HL-60 (cell line): ENCODE results near the gene AGAP3.

Experiments used
- DNase-seq, 2 experiments: peaks; one replicate each; pipeline ENCODE4 v3.0.0-alpha.2; 2010 to 2020; ENCODE audit warnings: low read depth in 1 of 2, low spot score in 1 of 2
- H3K27ac ChIP-seq: fragments of 250-450 bp; sonication (Bioruptor Pico); replicated peaks from 2 replicates; pipeline ENCODE4 v1.5.1; 2020; ENCODE audit warnings: mild to moderate bottlenecking, moderate library complexity
- H3K27me3 ChIP-seq: fragments of 250-450 bp; sonication (Bioruptor Pico); 2 replicates; pipeline ENCODE4 v1.5.1; 2021; ENCODE audit warnings: mild to moderate bottlenecking, moderate library complexity; ENCODE audit not compliant: insufficient read depth, poor library complexity, severe bottlenecking
- H3K4me3 ChIP-seq: replicated peaks from 2 replicates; pipeline ENCODE4 v1.5.1; 2011; ENCODE audit warnings: mild to moderate bottlenecking, control low read depth, low read length; ENCODE audit not compliant: insufficient read depth
- CTCF ChIP-seq: IDR thresholded peaks from one replicate; pipeline ENCODE4 v1.5.1; 2011; ENCODE audit warnings: low read length, control low read depth, inconsistent platforms; ENCODE audit not compliant: insufficient read depth
- GABPA ChIP-seq: IDR thresholded peaks from 2 replicates; pipeline ENCODE4 v1.6.1; 2012; ENCODE audit warnings: low read depth
- POLR2AphosphoS5 ChIP-seq: IDR thresholded peaks from 2 replicates; pipeline ENCODE4 v1.6.1; 2012; ENCODE audit warnings: low read depth
- SPI1 ChIP-seq: IDR thresholded peaks from 2 replicates; pipeline ENCODE4 v1.6.1; 2012; ENCODE audit warnings: low read depth, mild to moderate bottlenecking, borderline replicate concordance
- TF ChIP-seq, protein P1 (sequence below): IDR thresholded peaks from 2 replicates; pipeline ENCODE4 v1.6.1; 2012; ENCODE audit warnings: low read depth; ENCODE audit not compliant: insufficient replicate concordance

AGAP3 gene

DNA sequence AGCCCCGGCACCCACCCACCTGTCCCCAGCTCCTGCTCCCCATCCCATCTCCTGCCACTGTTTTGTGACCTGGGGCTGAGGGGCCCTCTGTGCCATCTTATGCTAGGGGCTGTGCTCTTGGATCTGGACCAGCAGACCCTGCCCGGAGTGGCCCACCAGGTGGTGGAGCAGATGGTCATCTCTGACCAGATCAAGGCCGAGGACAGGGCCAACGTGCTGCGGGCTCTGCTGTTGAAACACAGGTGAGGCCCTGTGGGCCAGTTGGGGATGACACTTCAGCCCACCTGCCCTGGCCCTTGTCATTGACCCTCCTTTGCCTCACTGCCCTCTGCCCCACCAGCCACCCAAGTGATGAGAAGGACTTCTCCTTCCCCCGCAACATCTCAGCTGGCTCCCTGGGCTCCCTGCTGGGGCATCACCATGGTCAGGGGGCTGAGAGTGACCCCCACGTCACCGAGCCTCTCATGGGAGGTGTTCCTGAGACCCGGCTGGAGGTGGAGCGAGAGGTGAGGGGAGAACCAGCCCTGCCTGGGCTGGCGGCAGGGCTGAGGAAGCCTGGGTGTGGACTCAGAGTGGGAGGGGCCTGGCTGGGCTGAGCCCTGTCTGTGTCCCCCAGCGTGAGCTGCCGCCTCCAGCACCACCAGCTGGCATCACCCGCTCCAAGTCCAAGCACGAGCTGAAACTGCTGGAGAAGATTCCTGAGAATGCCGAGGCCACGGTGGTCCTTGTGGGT, 16.3 kb upstream of the AGAP3 start:
- H3K27ac ChIP-seq: no peak overlapping the region
- no peaks in the 10 kb centered on the region for H3K27me3 ChIP-seq
- DNase-seq: no peak
- no peak overlapping the region for H3K4me3 ChIP-seq
- TF ChIP-seq POLR2AphosphoS5 (no peak), CTCF (no peak), SPI1 (no peak), GABPA (no peak)
- TF ChIP-seq, protein P1, sequence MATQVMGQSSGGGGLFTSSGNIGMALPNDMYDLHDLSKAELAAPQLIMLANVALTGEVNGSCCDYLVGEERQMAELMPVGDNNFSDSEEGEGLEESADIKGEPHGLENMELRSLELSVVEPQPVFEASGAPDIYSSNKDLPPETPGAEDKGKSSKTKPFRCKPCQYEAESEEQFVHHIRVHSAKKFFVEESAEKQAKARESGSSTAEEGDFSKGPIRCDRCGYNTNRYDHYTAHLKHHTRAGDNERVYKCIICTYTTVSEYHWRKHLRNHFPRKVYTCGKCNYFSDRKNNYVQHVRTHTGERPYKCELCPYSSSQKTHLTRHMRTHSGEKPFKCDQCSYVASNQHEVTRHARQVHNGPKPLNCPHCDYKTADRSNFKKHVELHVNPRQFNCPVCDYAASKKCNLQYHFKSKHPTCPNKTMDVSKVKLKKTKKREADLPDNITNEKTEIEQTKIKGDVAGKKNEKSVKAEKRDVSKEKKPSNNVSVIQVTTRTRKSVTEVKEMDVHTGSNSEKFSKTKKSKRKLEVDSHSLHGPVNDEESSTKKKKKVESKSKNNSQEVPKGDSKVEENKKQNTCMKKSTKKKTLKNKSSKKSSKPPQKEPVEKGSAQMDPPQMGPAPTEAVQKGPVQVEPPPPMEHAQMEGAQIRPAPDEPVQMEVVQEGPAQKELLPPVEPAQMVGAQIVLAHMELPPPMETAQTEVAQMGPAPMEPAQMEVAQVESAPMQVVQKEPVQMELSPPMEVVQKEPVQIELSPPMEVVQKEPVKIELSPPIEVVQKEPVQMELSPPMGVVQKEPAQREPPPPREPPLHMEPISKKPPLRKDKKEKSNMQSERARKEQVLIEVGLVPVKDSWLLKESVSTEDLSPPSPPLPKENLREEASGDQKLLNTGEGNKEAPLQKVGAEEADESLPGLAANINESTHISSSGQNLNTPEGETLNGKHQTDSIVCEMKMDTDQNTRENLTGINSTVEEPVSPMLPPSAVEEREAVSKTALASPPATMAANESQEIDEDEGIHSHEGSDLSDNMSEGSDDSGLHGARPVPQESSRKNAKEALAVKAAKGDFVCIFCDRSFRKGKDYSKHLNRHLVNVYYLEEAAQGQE: no peak

DNA sequence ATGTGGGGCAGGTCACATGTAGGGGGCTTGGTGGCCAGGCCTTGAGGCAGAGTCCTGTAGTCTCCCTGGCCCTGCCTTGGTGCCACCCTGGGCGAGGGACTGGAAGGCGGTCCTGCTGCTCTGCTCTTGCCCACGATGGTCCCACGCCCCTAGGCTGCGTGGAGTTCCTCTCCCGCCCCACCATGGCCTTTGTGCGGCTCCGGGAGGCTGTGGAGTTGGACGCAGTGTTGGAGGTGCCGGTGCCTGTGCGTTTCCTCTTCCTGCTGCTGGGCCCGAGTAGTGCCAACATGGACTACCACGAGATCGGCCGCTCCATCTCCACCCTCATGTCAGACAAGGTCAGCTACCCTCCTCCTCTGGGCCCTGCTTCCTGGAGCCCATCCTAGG, 15.7 kb upstream of the AGAP3 start:
- Histone ChIP-seq H3K27me3 (no peaks in the 10 kb centered on the region), H3K4me3 (no peak overlapping the region), H3K27ac (no peak overlapping the region)
- no peak for DNase-seq
- TF ChIP-seq SPI1 (no peak), GABPA (no peak), POLR2AphosphoS5 (no peak), CTCF (no peak)
- TF ChIP-seq, protein P1: no peak

- DNase-seq: no peak
- TF ChIP-seq GABPA (no peak), SPI1 (no peak)
- TF ChIP-seq, protein P1: no peak
- H3K4me3 ChIP-seq: no peak overlapping the region
- H3K27ac ChIP-seq: no peak overlapping the region
- no peaks in the 10 kb centered on the region for H3K27me3 ChIP-seq
Measured at GRCh38 chr7:151071032-151071866, 15.0 kb upstream of the AGAP3 start.
